H1 (cell line): ENCODE results near the gene MLNR. TPM values are rescaled to one million over a fixed set of nuclear protein-coding genes. Genes with fewer than 3 reads are reported as not detected.

Source experiments
- CTCF ChIA-PET: fragments of 300-600 bp; sonication (Branson Sonifier 250); formaldehyde crosslinking; loops from one replicate; lab custom pipeline; 2021; ENCODE audit not compliant: partially characterized antibody; lab: Charles Lee
- POLR2A ChIA-PET: fragments of 300-600 bp; sonication (Branson Sonifier 250); formaldehyde crosslinking; loops from one replicate; lab custom pipeline; 2021; ENCODE audit warnings: inconsistent platforms; ENCODE audit not compliant: partially characterized antibody; lab: Charles Lee
- DNase-seq, 2 experiments: peaks; one replicate each; pipeline versions ENCODE4 v3.0.0 to v3.0.0-alpha.2; 2010 to 2022; ENCODE audit warnings: low spot score in 2 of 2, low read depth in 1 of 2, mixed read lengths in 1 of 2
- FAIRE-seq: peaks from 2 replicates; lab custom pipeline; 2011; peaks lifted over from hg19 to GRCh38; lab: Jason Lieb, UNC
- H2AFZ ChIP-seq: 2 replicates; pipeline ENCODE4 v1.8.1; 2012; ENCODE audit warnings: low read length, inconsistent platforms
- H2AK5ac ChIP-seq: 2 replicates; pipeline ENCODE4 v1.6.1; 2013; ENCODE audit warnings: low read depth, low read length
- H2BK120ac ChIP-seq: replicated peaks from 2 replicates; pipeline ENCODE3; 2013; ENCODE audit warnings: low read depth, low read length, inconsistent platforms
- H2BK12ac ChIP-seq: 2 replicates; pipeline ENCODE4 v1.6.1; 2013; ENCODE audit warnings: low read depth, low read length
- H2BK15ac ChIP-seq: 2 replicates; pipeline ENCODE4 v1.6.1; 2013; ENCODE audit warnings: low read length
- H2BK20ac ChIP-seq: 2 replicates; pipeline ENCODE4 v1.6.1; 2013; ENCODE audit warnings: low read length
- H2BK5ac ChIP-seq: 2 replicates; pipeline ENCODE4 v1.6.1; 2013; ENCODE audit warnings: low read depth, low read length
- H3K14ac ChIP-seq: 2 replicates; pipeline ENCODE4 v1.6.1; 2013; ENCODE audit warnings: inconsistent platforms; ENCODE audit not compliant: insufficient read length
- H3K18ac ChIP-seq: 2 replicates; pipeline ENCODE4 v1.6.1; 2013; ENCODE audit warnings: low read length; ENCODE audit errors: extremely low read depth
- H3K23ac ChIP-seq: 2 replicates; pipeline ENCODE4 v1.6.1; 2013; ENCODE audit warnings: inconsistent platforms; ENCODE audit not compliant: insufficient read length
- H3K23me2 ChIP-seq: 2 replicates; pipeline ENCODE4 v1.6.1; 2013; ENCODE audit warnings: low read depth, low read length
- H3K27ac ChIP-seq: 2 replicates; pipeline ENCODE4 v1.6.1; 2011; ENCODE audit warnings: low read depth, low read length, inconsistent platforms
- H3K27me3 ChIP-seq, 4 experiments: replicated peaks in 1 of 4; 1 replicate in 1 of 4; 2 replicates in 3 of 4; pipeline versions ENCODE4 v1.6.1 to v1.8.1; 2011 to 2013; ENCODE audit warnings: low read length in 3 of 4, mild to moderate bottlenecking in 3 of 4, inconsistent platforms in 2 of 4, mixed read lengths in 2 of 4, moderate library complexity in 1 of 4; ENCODE audit not compliant: control insufficient read depth in 3 of 4, insufficient read depth in 3 of 4; ENCODE audit errors: extremely low read depth in 1 of 4
- H3K36me3 ChIP-seq, 4 experiments: 2 replicates each; pipeline versions ENCODE4 v1.6.1 to v1.8.1; 2011 to 2013; ENCODE audit warnings: mild to moderate bottlenecking in 4 of 4, low read length in 3 of 4, moderate library complexity in 2 of 4, control low read depth in 1 of 4, inconsistent platforms in 1 of 4; ENCODE audit not compliant: insufficient read depth in 4 of 4, control insufficient read depth in 2 of 4
- H3K4ac ChIP-seq: replicated peaks from 2 replicates; pipeline ENCODE3; 2013; ENCODE audit warnings: low read length, low read depth, mixed read lengths, inconsistent platforms; ENCODE audit not compliant: insufficient read length
- H3K4me1 ChIP-seq, 4 experiments: replicated peaks in 1 of 4; 1 replicate in 1 of 4; 2 replicates in 3 of 4; pipeline versions ENCODE4 v1.6.1 to v1.8.1; 2011 to 2013; ENCODE audit warnings: low read length in 3 of 4, inconsistent platforms in 2 of 4, mixed read lengths in 1 of 4; ENCODE audit not compliant: insufficient read depth in 4 of 4, control insufficient read depth in 3 of 4
- H3K4me2 ChIP-seq, 2 experiments: 2 replicates each; pipeline versions ENCODE4 v1.6.1 to v1.8.1; 2011 to 2013; ENCODE audit warnings: low read depth in 2 of 2, low read length in 2 of 2, control low read depth in 1 of 2, inconsistent platforms in 1 of 2, mild to moderate bottlenecking in 1 of 2; ENCODE audit not compliant: insufficient read depth in 1 of 2
- H3K4me3 ChIP-seq, 4 experiments: fragments of 200-600, 300-600 bp in 1 of 4; sonication (generic), shearing (Covaris generic), sonication (Bioruptor Twin) in 1 of 4; 2 replicates each; pipeline versions ENCODE4 v1.5.1 to v1.8.1; 2011 to 2016; ENCODE audit warnings: low read length in 4 of 4, low read depth in 3 of 4, control low read depth in 2 of 4, inconsistent platforms in 2 of 4, mild to moderate bottlenecking in 2 of 4, mixed read lengths in 1 of 4, moderate library complexity in 1 of 4; ENCODE audit not compliant: insufficient read depth in 2 of 4; ENCODE audit errors: extremely low read depth in 1 of 4
- H3K56ac ChIP-seq: replicated peaks from 2 replicates; pipeline ENCODE3; 2013; ENCODE audit warnings: low read depth, mild to moderate bottlenecking, mixed read lengths, low read length, inconsistent platforms; ENCODE audit not compliant: insufficient read length
- H3K79me1 ChIP-seq: 2 replicates; pipeline ENCODE4 v1.6.1; 2013; ENCODE audit warnings: low read depth, low read length, control low read depth
- H3K79me2 ChIP-seq, 2 experiments: 2 replicates each; pipeline versions ENCODE4 v1.6.1 to v1.8.1; 2012 to 2013; ENCODE audit warnings: low read length in 2 of 2, mild to moderate bottlenecking in 2 of 2, inconsistent platforms in 1 of 2; ENCODE audit not compliant: insufficient read depth in 2 of 2, control insufficient read depth in 1 of 2
- H3K9ac ChIP-seq, 4 experiments: replicated peaks in 1 of 4; 1 replicate in 1 of 4; 2 replicates in 3 of 4; pipeline versions ENCODE4 v1.6.1 to v1.8.1; 2011 to 2013; ENCODE audit warnings: low read depth in 3 of 4, low read length in 3 of 4, control low read depth in 2 of 4, mild to moderate bottlenecking in 2 of 4, moderate library complexity in 2 of 4, inconsistent platforms in 1 of 4; ENCODE audit errors: extremely low read depth in 1 of 4
- H3K9me3 ChIP-seq, 2 experiments: 2 replicates each; pipeline versions ENCODE4 v1.6.1 to v1.8.1; 2012 to 2013; ENCODE audit warnings: mild to moderate bottlenecking in 2 of 2, moderate library complexity in 2 of 2, control low read depth in 1 of 2, inconsistent platforms in 1 of 2, low read depth in 1 of 2, low read length in 1 of 2, mixed read lengths in 1 of 2; ENCODE audit not compliant: insufficient read depth in 2 of 2
- H4K20me1 ChIP-seq, 2 experiments: replicated peaks in 1 of 2; 2 replicates each; pipeline versions ENCODE3 to v1.8.1; 2011 to 2013; ENCODE audit warnings: inconsistent platforms in 2 of 2, low read length in 2 of 2, mild to moderate bottlenecking in 1 of 2; ENCODE audit not compliant: insufficient read depth in 2 of 2, control insufficient read depth in 1 of 2
- H4K5ac ChIP-seq: 2 replicates; pipeline ENCODE4 v1.6.1; 2013; ENCODE audit warnings: low read length, low read depth, mixed read lengths, inconsistent platforms; ENCODE audit not compliant: insufficient read length
- H4K8ac ChIP-seq: 2 replicates; pipeline ENCODE4 v1.8.0; 2013; ENCODE audit warnings: mild to moderate bottlenecking, moderate library complexity, low read length, inconsistent platforms; ENCODE audit not compliant: insufficient read depth; ENCODE audit errors: extremely low read depth
- H4K91ac ChIP-seq: replicated peaks from 2 replicates; pipeline ENCODE3; 2013; ENCODE audit warnings: low read length, mixed read lengths, inconsistent platforms; ENCODE audit not compliant: insufficient read length
- BACH1 ChIP-seq: IDR thresholded peaks from 2 replicates; pipeline ENCODE4 v1.6.1; 2012; ENCODE audit warnings: low read length, improper control_type of control experiment
- BCL11A ChIP-seq, 2 experiments: IDR thresholded peaks; one replicate each; pipeline ENCODE4 v1.6.1; 2011; ENCODE audit warnings: low read depth in 2 of 2, low read length in 2 of 2, mild to moderate bottlenecking in 2 of 2
- CREB1 ChIP-seq: IDR thresholded peaks from 2 replicates; pipeline ENCODE4 v1.6.1; 2012; ENCODE audit warnings: inconsistent platforms
- EP300 ChIP-seq, 2 experiments: IDR thresholded peaks; 1 replicate in 1 of 2; 2 replicates in 1 of 2; pipeline ENCODE4 v1.6.1; 2011 to 2012; ENCODE audit warnings: low read depth in 2 of 2, low read length in 2 of 2, mild to moderate bottlenecking in 2 of 2, borderline replicate concordance in 1 of 2, inconsistent platforms in 1 of 2, moderate library complexity in 1 of 2
- GABPA ChIP-seq: IDR thresholded peaks from 2 replicates; pipeline ENCODE4 v1.6.1; 2011; ENCODE audit warnings: mild to moderate bottlenecking, low read length, moderate library complexity, borderline replicate concordance; ENCODE audit not compliant: insufficient read depth
- POLR2A ChIP-seq, 2 experiments: IDR thresholded peaks; 1 replicate in 1 of 2; 2 replicates in 1 of 2; pipeline ENCODE4 v1.6.1; 2011; ENCODE audit warnings: low read depth in 2 of 2, low read length in 2 of 2, mild to moderate bottlenecking in 2 of 2; ENCODE audit errors: control extremely low read depth in 1 of 2
- POU5F1 ChIP-seq: IDR thresholded peaks from 2 replicates; pipeline ENCODE4 v1.6.1; 2011; ENCODE audit warnings: low read depth, mild to moderate bottlenecking, low read length, moderate library complexity
- RFX5 ChIP-seq: IDR thresholded peaks from 2 replicates; pipeline ENCODE4 v1.6.1; 2011; ENCODE audit warnings: low read depth, low read length, improper control_type of control experiment, borderline replicate concordance
- RNF2 ChIP-seq: fragments of 200-900, 300-1000 bp; sonication (generic); IDR thresholded peaks from 2 replicates; pipeline ENCODE4 v1.7.1; 2016; ENCODE audit warnings: borderline replicate concordance, low read depth, mild to moderate bottlenecking, antibody characterized with exemption, low read length; ENCODE audit not compliant: poor library complexity, severe bottlenecking; ENCODE audit errors: missing control alignments
- RXRA ChIP-seq: IDR thresholded peaks from 2 replicates; pipeline ENCODE4 v1.6.1; 2011; ENCODE audit warnings: low read depth, mild to moderate bottlenecking, low read length, moderate library complexity; ENCODE audit not compliant: insufficient read depth
- SAP30 ChIP-seq: fragments of 300-600 bp; sonication (generic); IDR thresholded peaks from 2 replicates; pipeline ENCODE4 v1.7.1; 2012; ENCODE audit warnings: low read length, moderate library complexity, mild to moderate bottlenecking, inconsistent platforms; ENCODE audit not compliant: insufficient read depth, insufficient replicate concordance
- SUZ12 ChIP-seq: fragments of 200-600 bp; sonication (generic); IDR thresholded peaks from 2 replicates; pipeline ENCODE4 v1.6.1; 2012; ENCODE audit warnings: mild to moderate bottlenecking, inconsistent platforms, low read length, moderate library complexity, mixed read lengths
- TAF7 ChIP-seq: optimal IDR thresholded peaks from 2 replicates; pipeline ENCODE3; 2011; ENCODE audit warnings: low read depth, mild to moderate bottlenecking, inconsistent platforms, low read length, moderate library complexity, borderline replicate concordance
- TBP ChIP-seq: IDR thresholded peaks from 2 replicates; pipeline ENCODE4 v1.6.1; 2011; ENCODE audit warnings: low read depth, low read length, improper control_type of control experiment
- WGBS, 2 experiments: shearing (Covaris generic) in 1 of 2; methylation state at CpG; one replicate each; pipeline versions ENCODE4 v1.1.6 to v1.1.7; 2013 to 2015; ENCODE audit warnings: low lambda C conversion rate in 2 of 2, mixed read lengths in 2 of 2, inconsistent platforms in 1 of 2, low coverage in 1 of 2, missing lambda C conversion rate in 1 of 2; ENCODE audit not compliant: insufficient replicate concordance in 2 of 2, insufficient coverage in 1 of 2, insufficient read length in 1 of 2; ENCODE audit errors: extremely low coverage in 1 of 2, missing lambda C conversion rate in 1 of 2; 5-methylcytosine and 5-hydroxymethylcytosine counted together
- polyA plus RNA-seq, 7 experiments: library from polyadenylated mRNA; depleted of rRNA in 3 of 7; stranded (reverse) in 5 of 7; unstranded in 2 of 7; fragments of >200 nt in 5 of 7; fragments of 200-250 nt in 2 of 7; gene quantifications; 1 replicate in 5 of 7; 2 replicates in 1 of 7; 4 replicates in 1 of 7; pipeline versions ENCODE4 v1.2.1 to v1.2.3, GENCODE V29; 2011 to 2013; ENCODE audit warnings: missing spikeins in 2 of 7, mixed read lengths in 2 of 7
- total RNA-seq: library from RNA; stranded (reverse); fragmentation: NEBNext Ultra II Directional; extraction: Animal tissue kit (Norgen Biotek cat#: 25700); gene quantifications from 2 replicates; pipeline ENCODE4 v1.2.1, GENCODE V29; 2021

The MLNR gene
- total and polyA plus RNA-seq, 2 of the 8 experiments (the other 6 are each of a cell fraction or from before 2014, with no cell fraction given), result 0.24 to 0.29 TPM

GRCh38 chr13:49265822-49266221 lies 45.7 kb downstream of the MLNR start:
- no peak overlapping the region for H2BK15ac ChIP-seq
- 0 out of 7 replicates have a peak, but pooled peaks cover 0 to 3% (median 0%) of the 10 kb centered on the region in 4 experiments for H3K4me1 ChIP-seq
- no peak overlapping the region for H3K23ac ChIP-seq
- ChIA-PET POLR2A (no interaction called here), CTCF (interaction anchor here (0.5 to 8.8 kb wide), 3 partner anchors 15 to 341 kb away, joined by 3 to 47 read pairs (median 3); no protein-coding TSS in a partner anchor)
- H4K91ac ChIP-seq, result no peak overlapping the region
- no peak overlapping the region for H3K9ac ChIP-seq
- H2AFZ ChIP-seq, result no peak overlapping the region
- no peak overlapping the region for H4K5ac ChIP-seq
- H2BK12ac ChIP-seq, result no peak overlapping the region
- no peaks in the 10 kb centered on the region for H3K79me1 ChIP-seq
- DNase-seq (no peak), FAIRE-seq (no peak)
- no peak overlapping the region for H3K4ac ChIP-seq
- no peak overlapping the region for H3K56ac ChIP-seq
- H3K27me3 ChIP-seq, result no peaks in the 10 kb centered on the region
- no peaks in the 10 kb centered on the region for H3K9me3 ChIP-seq
- no peak overlapping the region for H2BK120ac ChIP-seq
- H2AK5ac ChIP-seq, result no peak overlapping the region
- no peak overlapping the region for H3K27ac ChIP-seq
- no peaks in the 10 kb centered on the region for H3K36me3 ChIP-seq
- no peak overlapping the region for H2BK5ac ChIP-seq
- no peaks in the 10 kb centered on the region for H3K79me2 ChIP-seq
- H4K20me1 ChIP-seq, result no peaks in the 10 kb centered on the region
- no peak overlapping the region for H3K4me2 ChIP-seq
- no peak overlapping the region for H3K14ac ChIP-seq
- no peaks in the 10 kb centered on the region for H3K23me2 ChIP-seq
- H3K18ac ChIP-seq, result no peak overlapping the region
- WGBS, 2 experiments, result 91% methylated on average over 2 of the region's 2 CpGs; no CpG with 5 or more reads in 1 of the 2 experiments
- no peak overlapping the region for H3K4me3 ChIP-seq
- no peak overlapping the region for H4K8ac ChIP-seq
- H2BK20ac ChIP-seq, result no peak overlapping the region
- no peak for TF ChIP-seq RXRA
- no peak for TF ChIP-seq BCL11A (IDR thresholded peaks at IDR 0.05; ENCODE audit: low read depth in 2 of 2, low read length in 2 of 2)
- no peak for TF ChIP-seq RNF2
- no peak for TF ChIP-seq TAF7
- no peak for TF ChIP-seq EP300 (IDR thresholded peaks at IDR 0.05; ENCODE audit: borderline replicate concordance in 1 of 2, low read depth in 2 of 2, low read length in 2 of 2)
- TF ChIP-seq POU5F1, result no peak
- no peak for TF ChIP-seq POLR2A (IDR thresholded peaks at IDR 0.05; ENCODE audit: control extremely low read depth in 1 of 2, low read depth in 2 of 2, low read length in 2 of 2)
- no peak for TF ChIP-seq CREB1
- TF ChIP-seq SAP30, result no peak
- TF ChIP-seq RFX5, result no peak
- no peak for TF ChIP-seq BACH1
- no peak for TF ChIP-seq SUZ12
- no peak for TF ChIP-seq GABPA
- no peak for TF ChIP-seq TBP
